ENCODE data around the gene MYRF. TPM values are rescaled to one million over a fixed set of nuclear protein-coding genes. Genes with fewer than 3 reads are reported as not detected.

MYRF gene
- total and polyA plus RNA-seq, 4 experiments from 2014 or later = 0.44 to 1.6 (median 0.89) TPM

DNA sequence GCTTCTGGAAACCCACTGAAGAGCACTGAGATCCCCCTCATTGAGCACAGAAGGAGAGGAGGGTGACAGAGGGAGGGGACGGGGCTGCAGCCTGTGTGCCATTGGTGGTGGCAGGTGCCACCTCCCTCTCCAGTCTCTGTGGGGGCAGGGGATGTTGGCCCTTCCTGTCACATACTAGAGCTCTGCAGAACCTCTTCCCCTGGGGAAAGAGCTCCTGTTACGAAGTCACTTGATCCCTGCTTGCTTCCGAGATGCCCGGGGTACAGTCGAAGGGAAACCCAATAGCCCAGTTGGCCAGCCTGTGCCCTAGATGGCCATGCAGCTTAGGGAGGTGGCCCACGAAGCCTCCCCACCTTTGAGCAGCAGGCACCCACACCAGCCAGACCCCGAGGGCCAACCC lies 42.9 kb upstream of the MYRF start:
- H3K9me3 ChIP-seq (ENCODE audit: control insufficient read depth in 1 of 2, low read length in 2 of 2) = no peaks in the 10 kb centered on the region
- Mint-ChIP-seq H3K4me1 (no peaks in the 10 kb centered on the region), H3K9me3 (no peaks in the 10 kb centered on the region), H3K4me3 (no peak overlapping the region), H3K27me3 (no peaks in the 10 kb centered on the region), H3K27ac (no peak overlapping the region), H3K36me3 (no peaks in the 10 kb centered on the region)
- ChIA-PET CTCF (ENCODE audit: partially characterized antibody) (no interaction called here), POLR2A (ENCODE audit: partially characterized antibody) (no interaction called here)
- no peaks in the 10 kb centered on the region for H3K27me3 ChIP-seq (ENCODE audit: insufficient read depth, low read length)
- no peaks in the 10 kb centered on the region for H3K4me1 ChIP-seq (ENCODE audit: insufficient read depth, low read length)
- no peak for DNase-seq
- intact Hi-C loops (cut with micrococcal nuclease) = no loop called here
- no peak overlapping the region for H3K27ac ChIP-seq (ENCODE audit: low read depth, low read length)
- no peaks in the 10 kb centered on the region for H3K36me3 ChIP-seq (ENCODE audit: insufficient read depth, low read length)
- H3K4me3 ChIP-seq (ENCODE audit: low read length in 2 of 2) = no peak overlapping the region

DNA sequence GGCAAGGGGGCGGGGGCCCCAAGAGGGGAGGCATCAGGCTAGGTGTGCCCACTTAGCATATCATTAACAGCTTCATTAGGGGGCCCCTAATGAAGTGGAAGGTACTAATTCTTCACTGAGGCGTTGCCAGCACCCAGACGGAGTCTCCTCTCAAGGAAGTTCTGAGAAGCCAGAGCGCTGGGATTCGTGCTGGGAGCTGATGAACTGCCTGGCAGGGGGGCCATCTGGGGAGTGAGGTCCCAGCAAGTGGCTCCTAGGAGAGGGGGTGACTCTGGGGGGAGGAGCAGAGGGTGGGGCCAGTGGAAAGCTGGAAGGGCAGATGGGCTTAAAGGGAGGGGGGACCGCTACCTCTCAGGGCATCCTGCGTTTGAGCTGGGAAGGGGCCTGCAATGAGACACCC lies 42.4 kb upstream of the MYRF start:
- Mint-ChIP-seq H3K4me3 (no peak overlapping the region), H3K9me3 (no peaks in the 10 kb centered on the region), H3K4me1 (no peaks in the 10 kb centered on the region), H3K36me3 (no peaks in the 10 kb centered on the region), H3K27ac (no peak overlapping the region), H3K27me3 (no peaks in the 10 kb centered on the region)
- Histone ChIP-seq H3K36me3 (ENCODE audit: insufficient read depth, low read length) (no peaks in the 10 kb centered on the region), H3K4me3 (ENCODE audit: low read length in 2 of 2) (no peak overlapping the region), H3K9me3 (ENCODE audit: control insufficient read depth in 1 of 2, low read length in 2 of 2) (no peaks in the 10 kb centered on the region), H3K27me3 (ENCODE audit: insufficient read depth, low read length) (no peaks in the 10 kb centered on the region), H3K27ac (ENCODE audit: low read depth, low read length) (no peak overlapping the region), H3K4me1 (ENCODE audit: insufficient read depth, low read length) (no peaks in the 10 kb centered on the region)
- ChIA-PET POLR2A (ENCODE audit: partially characterized antibody) (no interaction called here), CTCF (ENCODE audit: partially characterized antibody) (no interaction called here)
- DNase-seq = no peak
- intact Hi-C loops (cut with micrococcal nuclease) = no loop called here

DNA sequence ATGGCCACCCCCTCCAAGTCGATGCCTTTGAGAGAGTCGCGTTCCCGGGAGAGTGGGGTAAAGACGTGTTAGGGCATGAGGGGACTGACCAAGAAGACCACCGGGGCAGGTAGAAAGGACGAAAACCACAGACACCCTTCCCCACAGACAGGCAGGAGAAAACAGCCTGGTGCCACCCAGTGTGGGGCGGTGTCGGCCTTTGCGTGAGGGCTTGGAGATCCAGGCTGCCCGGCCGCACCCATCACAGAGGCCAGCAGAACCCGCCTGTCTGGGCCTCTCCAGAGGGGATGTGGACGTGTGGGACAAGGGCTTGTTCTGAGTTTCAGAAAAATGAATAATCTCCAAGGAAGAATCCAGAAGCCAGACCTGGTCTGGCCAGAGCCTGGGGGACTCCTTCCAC lies 41.4 kb upstream of the MYRF start:
- no peaks in the 10 kb centered on the region for H3K9me3 Mint-ChIP-seq
- H3K4me1 Mint-ChIP-seq = no peaks in the 10 kb centered on the region
- Histone ChIP-seq H3K4me3 (ENCODE audit: low read length in 2 of 2) (no peak overlapping the region), H3K4me1 (ENCODE audit: insufficient read depth, low read length) (no peaks in the 10 kb centered on the region), H3K36me3 (ENCODE audit: insufficient read depth, low read length) (no peaks in the 10 kb centered on the region), H3K27me3 (ENCODE audit: insufficient read depth, low read length) (no peaks in the 10 kb centered on the region), H3K27ac (ENCODE audit: low read depth, low read length) (no peak overlapping the region), H3K9me3 (ENCODE audit: control insufficient read depth in 1 of 2, low read length in 2 of 2) (no peaks in the 10 kb centered on the region)
- ChIA-PET CTCF (ENCODE audit: partially characterized antibody) (no interaction called here), POLR2A (ENCODE audit: partially characterized antibody) (no interaction called here)
- no peak overlapping the region for H3K4me3 Mint-ChIP-seq
- H3K36me3 Mint-ChIP-seq = no peaks in the 10 kb centered on the region
- no peak overlapping the region for H3K27ac Mint-ChIP-seq
- intact Hi-C loops (cut with micrococcal nuclease) = no loop called here
- no peaks in the 10 kb centered on the region for H3K27me3 Mint-ChIP-seq
- DNase-seq = no peak

DNA sequence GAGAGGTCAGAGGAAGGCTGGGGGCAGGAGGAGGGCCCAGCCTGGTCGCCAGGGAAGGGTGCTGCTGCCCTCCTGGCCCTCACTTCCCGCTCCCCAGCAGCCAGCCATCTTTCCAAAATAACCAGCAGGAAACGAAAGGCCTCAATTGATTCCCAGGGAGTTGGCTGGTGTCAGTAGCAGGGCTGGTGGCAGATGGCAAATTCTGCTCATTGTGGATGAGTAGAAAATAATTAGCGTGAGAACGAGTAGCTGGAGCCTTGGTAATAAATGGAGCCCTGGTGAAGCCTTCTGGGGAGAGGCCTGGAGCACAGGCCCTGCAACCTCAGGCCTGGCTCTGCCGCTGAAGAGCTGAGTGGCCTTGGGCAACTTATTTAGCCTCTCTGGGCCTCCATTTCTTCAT lies 40.9 kb upstream of the MYRF start:
- Mint-ChIP-seq H3K9me3 (no peaks in the 10 kb centered on the region), H3K4me1 (peaks cover 0 to 4% (median 0%) of the 10 kb centered on the region in 4 donors), H3K36me3 (no peaks in the 10 kb centered on the region), H3K27ac (no peak overlapping the region), H3K4me3 (no peak overlapping the region), H3K27me3 (no peaks in the 10 kb centered on the region)
- no peak overlapping the region for H3K4me3 ChIP-seq (ENCODE audit: low read length in 2 of 2)
- no peaks in the 10 kb centered on the region for H3K36me3 ChIP-seq (ENCODE audit: insufficient read depth, low read length)
- POLR2A ChIA-PET (ENCODE audit: partially characterized antibody) = no interaction called here
- intact Hi-C loops (cut with micrococcal nuclease) = no loop called here
- no peak overlapping the region for H3K27ac ChIP-seq (ENCODE audit: low read depth, low read length)
- H3K27me3 ChIP-seq (ENCODE audit: insufficient read depth, low read length) = no peaks in the 10 kb centered on the region
- CTCF ChIA-PET (ENCODE audit: partially characterized antibody) = no interaction called here
- no peaks in the 10 kb centered on the region for H3K9me3 ChIP-seq (ENCODE audit: control insufficient read depth in 1 of 2, low read length in 2 of 2)
- no peak for DNase-seq
- H3K4me1 ChIP-seq (ENCODE audit: insufficient read depth, low read length) = no peaks in the 10 kb centered on the region

DNA sequence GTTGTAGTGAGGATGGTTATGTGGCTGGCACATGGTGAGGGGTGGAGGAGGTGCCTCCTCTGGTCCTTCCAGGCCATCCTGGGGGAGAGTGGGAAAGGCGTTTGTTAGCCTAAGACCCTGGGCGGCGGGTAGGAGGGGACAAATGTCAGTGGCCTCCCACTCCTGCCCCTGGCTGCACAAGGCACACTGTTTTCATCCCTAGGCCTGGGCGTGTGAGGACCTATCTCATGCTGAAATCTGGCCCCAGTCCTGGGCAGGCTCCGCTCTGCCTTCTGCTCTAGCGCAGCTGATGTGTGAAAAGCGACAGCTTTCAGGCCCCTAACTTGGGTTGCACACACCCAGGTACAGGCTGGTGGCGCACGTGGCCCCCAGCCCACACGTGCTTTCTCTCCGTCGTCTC lies 40.1 kb upstream of the MYRF start:
- Histone ChIP-seq H3K36me3 (ENCODE audit: insufficient read depth, low read length) (no peaks in the 10 kb centered on the region), H3K4me1 (ENCODE audit: insufficient read depth, low read length) (no peaks in the 10 kb centered on the region), H3K27ac (ENCODE audit: low read depth, low read length) (no peak overlapping the region), H3K27me3 (ENCODE audit: insufficient read depth, low read length) (no peaks in the 10 kb centered on the region), H3K9me3 (ENCODE audit: control insufficient read depth in 1 of 2, low read length in 2 of 2) (no peaks in the 10 kb centered on the region), H3K4me3 (ENCODE audit: low read length in 2 of 2) (no peak overlapping the region)
- no peaks in the 10 kb centered on the region for H3K36me3 Mint-ChIP-seq
- H3K4me1 Mint-ChIP-seq = peaks cover 0 to 4% (median 0%) of the 10 kb centered on the region in 4 donors
- DNase-seq = no peak
- ChIA-PET CTCF (ENCODE audit: partially characterized antibody) (interaction anchor here (1.4 kb wide), 1 partner anchor 42 kb away, joined by 5 read pairs; no protein-coding TSS in a partner anchor), POLR2A (ENCODE audit: partially characterized antibody) (no interaction called here)
- H3K27ac Mint-ChIP-seq = no peak overlapping the region
- no peak overlapping the region for H3K4me3 Mint-ChIP-seq
- no peaks in the 10 kb centered on the region for H3K9me3 Mint-ChIP-seq
- H3K27me3 Mint-ChIP-seq = no peaks in the 10 kb centered on the region
- intact Hi-C loops (cut with micrococcal nuclease) = no loop called here

DNA sequence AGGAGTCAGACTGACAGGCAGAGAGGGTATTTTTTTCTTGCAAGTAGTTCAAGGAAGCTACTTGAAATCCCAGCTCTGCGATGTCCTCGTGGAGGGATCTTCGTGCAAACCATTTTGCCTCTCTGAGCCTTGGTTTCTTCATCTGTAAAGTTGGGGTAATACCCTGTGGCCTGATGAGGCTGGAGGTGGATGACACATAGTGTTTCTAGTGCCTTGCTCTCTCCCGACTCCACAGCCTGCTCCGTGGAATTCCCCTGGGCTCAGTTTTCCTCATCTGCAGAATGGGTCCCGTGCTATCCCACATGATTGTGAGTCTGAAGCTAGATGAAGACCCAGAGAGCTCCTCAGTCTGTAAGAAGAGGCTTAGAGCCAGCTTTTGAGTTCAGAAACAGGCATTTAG lies 39.6 kb upstream of the MYRF start:
- H3K4me3 ChIP-seq (ENCODE audit: low read length in 2 of 2) = no peak overlapping the region
- H3K27me3 ChIP-seq (ENCODE audit: insufficient read depth, low read length) = no peaks in the 10 kb centered on the region
- Mint-ChIP-seq H3K27ac (peak overlapping the region in 1 of 7 donors; percentile 43), H3K4me1 (peaks cover 0 to 4% (median 0%) of the 10 kb centered on the region in 4 donors), H3K27me3 (no peaks in the 10 kb centered on the region), H3K9me3 (no peaks in the 10 kb centered on the region), H3K36me3 (no peaks in the 10 kb centered on the region), H3K4me3 (no peak overlapping the region)
- no peaks in the 10 kb centered on the region for H3K9me3 ChIP-seq (ENCODE audit: control insufficient read depth in 1 of 2, low read length in 2 of 2)
- no peaks in the 10 kb centered on the region for H3K4me1 ChIP-seq (ENCODE audit: insufficient read depth, low read length)
- ChIA-PET POLR2A (ENCODE audit: partially characterized antibody) (no interaction called here), CTCF (ENCODE audit: partially characterized antibody) (interaction anchor here (1.4 kb wide), 1 partner anchor 41 kb away, joined by 5 read pairs; no protein-coding TSS in a partner anchor)
- no peak overlapping the region for H3K27ac ChIP-seq (ENCODE audit: low read depth, low read length)
- intact Hi-C loops (cut with micrococcal nuclease) = no loop called here
- no peaks in the 10 kb centered on the region for H3K36me3 ChIP-seq (ENCODE audit: insufficient read depth, low read length)
- no peak for DNase-seq

DNA sequence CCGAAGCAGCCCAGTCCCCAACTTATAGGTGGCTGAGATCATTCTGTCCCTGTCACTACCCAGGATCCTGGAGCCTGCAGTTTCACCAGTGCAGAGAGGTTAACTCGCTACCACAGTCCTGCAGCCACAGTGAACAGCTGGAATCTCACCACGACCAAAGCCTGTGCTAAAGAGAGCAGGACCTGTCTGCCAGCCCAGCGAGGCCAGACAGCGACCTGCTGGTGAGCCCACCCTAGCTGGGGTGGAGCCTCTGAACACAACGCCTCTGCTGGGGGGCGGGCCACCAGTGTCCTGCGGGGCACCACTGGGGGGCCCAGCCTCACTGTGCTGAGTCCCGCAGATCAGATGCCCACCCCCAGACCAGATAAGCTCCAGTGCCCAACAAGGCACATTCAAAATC lies 39.0 kb upstream of the MYRF start:
- no peaks in the 10 kb centered on the region for H3K9me3 Mint-ChIP-seq
- Histone ChIP-seq H3K4me3 (ENCODE audit: low read length in 2 of 2) (no peak overlapping the region), H3K4me1 (ENCODE audit: insufficient read depth, low read length) (no peaks in the 10 kb centered on the region), H3K27me3 (ENCODE audit: insufficient read depth, low read length) (no peaks in the 10 kb centered on the region), H3K27ac (ENCODE audit: low read depth, low read length) (no peak overlapping the region), H3K9me3 (ENCODE audit: control insufficient read depth in 1 of 2, low read length in 2 of 2) (no peaks in the 10 kb centered on the region), H3K36me3 (ENCODE audit: insufficient read depth, low read length) (no peaks in the 10 kb centered on the region)
- H3K36me3 Mint-ChIP-seq = no peaks in the 10 kb centered on the region
- peaks cover 0 to 4% (median 0%) of the 10 kb centered on the region in 4 donors for H3K4me1 Mint-ChIP-seq
- H3K4me3 Mint-ChIP-seq = no peak overlapping the region
- POLR2A ChIA-PET (ENCODE audit: partially characterized antibody) = no interaction called here
- H3K27me3 Mint-ChIP-seq = no peaks in the 10 kb centered on the region
- intact Hi-C loops (cut with micrococcal nuclease) = no loop called here
- no peak for DNase-seq
- CTCF ChIA-PET (ENCODE audit: partially characterized antibody) = interaction anchor here (1.4 kb wide), 1 partner anchor 41 kb away, joined by 5 read pairs; no protein-coding TSS in a partner anchor
- no peak overlapping the region for H3K27ac Mint-ChIP-seq

DNA sequence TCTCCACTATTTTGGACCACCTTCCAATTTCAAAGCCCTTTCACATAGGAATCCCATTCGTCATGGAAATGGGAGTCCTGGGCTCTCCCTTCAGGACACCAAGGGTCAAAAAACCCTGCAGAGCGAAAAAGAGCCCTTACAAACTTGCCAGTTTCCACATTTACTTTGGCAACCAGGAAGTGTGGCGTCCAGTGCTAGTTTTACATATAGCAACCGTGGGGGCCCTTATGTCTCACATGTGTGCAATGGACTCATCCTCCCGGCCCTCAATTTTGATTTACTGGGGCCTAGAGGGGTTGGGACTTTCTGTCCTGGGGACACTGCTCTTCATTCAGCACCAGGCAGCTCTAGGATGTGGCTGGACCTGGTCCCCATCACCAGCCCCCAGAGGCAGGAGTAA lies 38.5 kb upstream of the MYRF start:
- Histone ChIP-seq H3K36me3 (ENCODE audit: insufficient read depth, low read length) (no peaks in the 10 kb centered on the region), H3K27me3 (ENCODE audit: insufficient read depth, low read length) (no peaks in the 10 kb centered on the region), H3K9me3 (ENCODE audit: control insufficient read depth in 1 of 2, low read length in 2 of 2) (no peaks in the 10 kb centered on the region), H3K4me1 (ENCODE audit: insufficient read depth, low read length) (no peaks in the 10 kb centered on the region), H3K27ac (ENCODE audit: low read depth, low read length) (no peak overlapping the region), H3K4me3 (ENCODE audit: low read length in 2 of 2) (no peak overlapping the region)
- H3K9me3 Mint-ChIP-seq = no peaks in the 10 kb centered on the region
- H3K36me3 Mint-ChIP-seq = no peaks in the 10 kb centered on the region
- ChIA-PET CTCF (ENCODE audit: partially characterized antibody) (interaction anchor here (1.4 kb wide), 1 partner anchor 40 kb away, joined by 5 read pairs; no protein-coding TSS in a partner anchor), POLR2A (ENCODE audit: partially characterized antibody) (no interaction called here)
- peaks cover 0 to 4% (median 0%) of the 10 kb centered on the region in 4 donors for H3K4me1 Mint-ChIP-seq
- H3K27me3 Mint-ChIP-seq = no peaks in the 10 kb centered on the region
- no peak overlapping the region for H3K27ac Mint-ChIP-seq
- intact Hi-C loops (cut with micrococcal nuclease) = no loop called here
- H3K4me3 Mint-ChIP-seq = no peak overlapping the region
- no peak for DNase-seq
